A673 (cell line): ENCODE results near the gene CDH4. TPM values are rescaled to one million over a fixed set of nuclear protein-coding genes. Genes with fewer than 3 reads are reported as not detected.

Experiments
- BruUV-seq: library from RNA; stranded (reverse); fragments of 400-500 nt; replicated peaks from 2 replicates; lab custom pipeline; 2021; lab: Mats Ljungman, UMichigan
- CTCF ChIA-PET: fragments of 300-600 bp; sonication (Branson Sonifier 250); formaldehyde crosslinking; loops from one replicate; lab custom pipeline; 2022; ENCODE audit warnings: antibody characterized with exemption; lab: Charles Lee
- POLR2A ChIA-PET: fragments of 300-600 bp; sonication (Branson Sonifier 250); formaldehyde crosslinking; loops from one replicate; lab custom pipeline; 2022; ENCODE audit warnings: antibody characterized with exemption; ENCODE audit not compliant: low non-redundant PET; lab: Charles Lee
- DNase-seq: peaks from one replicate; pipeline ENCODE4 v3.0.0-alpha.2; 2015; ENCODE audit warnings: low spot score
- H3K27ac ChIP-seq: fragments of 200-600 bp; sonication (generic); 2 replicates; pipeline ENCODE4 v1.5.1; 2016; ENCODE audit warnings: mixed run types, low read depth, mild to moderate bottlenecking, mixed read lengths, antibody characterized with exemption, low read length; ENCODE audit not compliant: poor library complexity, severe bottlenecking
- H3K27me3 ChIP-seq: fragments of 200-600 bp; sonication (generic); replicated peaks from 2 replicates; pipeline ENCODE4 v1.6.1; 2017; ENCODE audit warnings: mixed run types, low read depth, mild to moderate bottlenecking, mixed read lengths, antibody characterized with exemption, low read length; ENCODE audit not compliant: insufficient read depth, poor library complexity
- H3K36me3 ChIP-seq: fragments of 200-600 bp; sonication (generic); 2 replicates; pipeline ENCODE4 v1.6.1; 2016; ENCODE audit warnings: mixed run types, mild to moderate bottlenecking, mixed read lengths, antibody characterized with exemption, low read length; ENCODE audit not compliant: insufficient read depth, poor library complexity, severe bottlenecking
- H3K4me1 ChIP-seq: fragments of 200-600 bp; sonication (generic); 2 replicates; pipeline ENCODE4 v1.6.1; 2017; ENCODE audit warnings: mixed run types, mild to moderate bottlenecking, mixed read lengths, antibody characterized with exemption, low read length; ENCODE audit not compliant: insufficient read depth, poor library complexity, severe bottlenecking
- H3K4me3 ChIP-seq: fragments of 200-600 bp; sonication (generic); 2 replicates; pipeline ENCODE4 v1.5.1; 2016; ENCODE audit warnings: low read depth, mixed run types, mild to moderate bottlenecking, mixed read lengths, low read length; ENCODE audit not compliant: poor library complexity, severe bottlenecking
- H3K9me3 ChIP-seq: fragments of 200-600 bp; sonication (generic); 2 replicates; pipeline ENCODE4 v1.6.1; 2016; ENCODE audit warnings: mixed run types, low read depth, mild to moderate bottlenecking, mixed read lengths, antibody characterized with exemption, low read length; ENCODE audit not compliant: poor library complexity, severe bottlenecking
- EZH2 ChIP-seq: fragments of 200-600 bp; sonication (generic); IDR thresholded peaks from 2 replicates; pipeline ENCODE4 v1.6.1; 2017; ENCODE audit warnings: borderline replicate concordance, low read depth, mild to moderate bottlenecking, mixed read lengths, antibody characterized with exemption, low read length; ENCODE audit not compliant: poor library complexity, severe bottlenecking
- intact Hi-C: fragments of 100-400 bp; cut with micrococcal nuclease; formaldehyde crosslinking; loops from one replicate; pipeline ENCODE4 v1.10.0; 2022; ENCODE audit not compliant: unreplicated experiment
- total RNA-seq: library from RNA; stranded (reverse); gene quantifications from 2 replicates; pipeline ENCODE4 v1.2.3, GENCODE V29; 2021
- TF ChIP-seq, protein P1 (sequence below): fragments of 300-800, 200-600 bp; sonication (generic); conservative IDR thresholded peaks from 2 replicates; pipeline ENCODE4 v1.5.1; 2017; ENCODE audit warnings: low read depth, mild to moderate bottlenecking, antibody characterized with exemption, low read length, moderate library complexity, mixed read lengths

CDH4 gene
- total RNA-seq, 1 experiment from 2014 or later: 8.3 TPM

DNA sequence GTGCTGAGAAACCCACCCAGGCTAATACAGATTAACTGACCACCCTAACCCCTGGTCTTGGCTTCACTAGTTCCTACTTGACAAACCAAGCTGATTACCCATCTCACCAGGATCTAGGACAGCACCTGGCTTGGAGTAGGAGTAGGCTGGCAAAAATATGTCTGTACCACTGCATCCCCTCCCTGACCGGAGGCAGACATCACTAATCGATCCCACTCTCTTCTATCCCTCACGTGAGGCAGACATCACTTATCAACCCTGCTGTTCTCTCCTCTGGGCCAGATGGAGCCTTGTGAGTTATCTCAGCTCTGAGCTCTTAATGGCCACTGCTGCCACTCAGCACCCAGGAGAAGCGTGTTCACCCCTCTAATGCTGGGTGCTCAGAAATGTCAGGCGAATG lies 324.3 kb downstream of the CDH4 start:
- intact Hi-C loops: no loop called here
- ChIA-PET POLR2A (no interaction called here), CTCF (no interaction called here)
- TF ChIP-seq, protein P1, sequence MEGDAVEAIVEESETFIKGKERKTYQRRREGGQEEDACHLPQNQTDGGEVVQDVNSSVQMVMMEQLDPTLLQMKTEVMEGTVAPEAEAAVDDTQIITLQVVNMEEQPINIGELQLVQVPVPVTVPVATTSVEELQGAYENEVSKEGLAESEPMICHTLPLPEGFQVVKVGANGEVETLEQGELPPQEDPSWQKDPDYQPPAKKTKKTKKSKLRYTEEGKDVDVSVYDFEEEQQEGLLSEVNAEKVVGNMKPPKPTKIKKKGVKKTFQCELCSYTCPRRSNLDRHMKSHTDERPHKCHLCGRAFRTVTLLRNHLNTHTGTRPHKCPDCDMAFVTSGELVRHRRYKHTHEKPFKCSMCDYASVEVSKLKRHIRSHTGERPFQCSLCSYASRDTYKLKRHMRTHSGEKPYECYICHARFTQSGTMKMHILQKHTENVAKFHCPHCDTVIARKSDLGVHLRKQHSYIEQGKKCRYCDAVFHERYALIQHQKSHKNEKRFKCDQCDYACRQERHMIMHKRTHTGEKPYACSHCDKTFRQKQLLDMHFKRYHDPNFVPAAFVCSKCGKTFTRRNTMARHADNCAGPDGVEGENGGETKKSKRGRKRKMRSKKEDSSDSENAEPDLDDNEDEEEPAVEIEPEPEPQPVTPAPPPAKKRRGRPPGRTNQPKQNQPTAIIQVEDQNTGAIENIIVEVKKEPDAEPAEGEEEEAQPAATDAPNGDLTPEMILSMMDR: no peak
- no peak for TF ChIP-seq EZH2
- no TSS peak for BruUV-seq
- H3K9me3 ChIP-seq: no peaks in the 10 kb centered on the region
- DNase-seq: no peak
- no peaks in the 10 kb centered on the region for H3K27me3 ChIP-seq
- H3K4me3 ChIP-seq: no peak overlapping the region
- H3K27ac ChIP-seq: no peak overlapping the region
- no peaks in the 10 kb centered on the region for H3K4me1 ChIP-seq
- H3K36me3 ChIP-seq: no peaks in the 10 kb centered on the region

DNA sequence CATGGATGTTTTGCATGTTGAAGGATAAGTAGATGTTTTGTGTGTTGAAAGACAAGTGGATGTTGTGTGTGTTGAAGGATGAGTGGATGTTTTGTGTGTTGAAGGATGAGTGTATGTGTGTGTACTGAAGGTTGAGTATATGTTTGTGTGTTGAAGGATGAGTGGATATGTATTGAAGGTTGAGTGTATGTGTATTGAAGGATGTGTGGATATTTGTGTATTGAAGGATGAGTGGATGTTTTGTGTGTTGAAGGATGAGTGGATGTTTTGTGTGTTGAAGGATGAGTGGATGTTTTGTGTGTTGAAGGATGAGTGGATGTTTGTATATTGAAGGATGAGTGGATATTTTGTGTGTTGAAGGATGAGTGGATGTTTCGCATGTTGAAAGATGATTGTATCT lies 325.0 kb downstream of the CDH4 start:
- TF ChIP-seq, protein P1: no peak
- TF ChIP-seq EZH2: no peak
- no TSS peak for BruUV-seq
- H3K27me3 ChIP-seq: no peaks in the 10 kb centered on the region
- no peak overlapping the region for H3K4me3 ChIP-seq
- no peaks in the 10 kb centered on the region for H3K9me3 ChIP-seq
- H3K36me3 ChIP-seq: no peaks in the 10 kb centered on the region
- POLR2A ChIA-PET: no interaction called here
- intact Hi-C loops: no loop called here
- CTCF ChIA-PET: no interaction called here
- no peaks in the 10 kb centered on the region for H3K4me1 ChIP-seq
- DNase-seq: no peak
- H3K27ac ChIP-seq: no peak overlapping the region

DNA sequence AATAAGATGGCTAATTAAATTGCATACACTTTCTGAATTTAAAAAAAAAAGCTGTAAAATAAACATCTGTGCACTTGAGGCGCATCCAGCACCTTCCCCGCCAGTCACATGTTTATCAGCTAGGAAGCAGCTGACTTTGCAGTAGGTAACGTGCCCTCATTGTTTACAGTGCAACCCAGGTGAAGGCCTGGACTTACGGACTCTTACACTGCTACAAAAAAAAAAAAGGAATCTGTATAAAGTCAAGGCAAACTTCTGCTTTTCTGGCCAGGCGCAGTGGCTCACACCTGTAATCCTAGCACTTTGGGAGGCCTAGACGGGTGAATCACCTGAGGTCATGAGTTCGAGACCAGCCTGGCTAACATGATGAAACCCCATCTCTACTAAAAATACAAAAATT lies 327.8 kb downstream of the CDH4 start:
- Histone ChIP-seq H3K36me3 (no peaks in the 10 kb centered on the region), H3K27ac (no peak overlapping the region), H3K4me1 (no peaks in the 10 kb centered on the region), H3K4me3 (no peak overlapping the region), H3K27me3 (peaks cover 12% of the 10 kb centered on the region), H3K9me3 (no peaks in the 10 kb centered on the region)
- ChIA-PET POLR2A (interaction anchor here (0.6 kb wide), 2 partner anchors 86 to 633 kb away, joined by 3 to 4 read pairs; no protein-coding TSS in a partner anchor), CTCF (no interaction called here)
- DNase-seq: no peak
- BruUV-seq: no TSS peak
- intact Hi-C loops: no loop called here
- TF ChIP-seq EZH2: no peak
- TF ChIP-seq, protein P1: no peak
